Measurements from ENCODE around the gene ITPR3. TPM values are rescaled to one million over a fixed set of nuclear protein-coding genes. Genes with fewer than 3 reads are reported as not detected.
A peak's percentile ranks its signal among the peaks of the same experiment; 100 is the strongest.

The ITPR3 gene
- total RNA-seq, 1 donor from 2014 or later = 21.6 TPM

DNA sequence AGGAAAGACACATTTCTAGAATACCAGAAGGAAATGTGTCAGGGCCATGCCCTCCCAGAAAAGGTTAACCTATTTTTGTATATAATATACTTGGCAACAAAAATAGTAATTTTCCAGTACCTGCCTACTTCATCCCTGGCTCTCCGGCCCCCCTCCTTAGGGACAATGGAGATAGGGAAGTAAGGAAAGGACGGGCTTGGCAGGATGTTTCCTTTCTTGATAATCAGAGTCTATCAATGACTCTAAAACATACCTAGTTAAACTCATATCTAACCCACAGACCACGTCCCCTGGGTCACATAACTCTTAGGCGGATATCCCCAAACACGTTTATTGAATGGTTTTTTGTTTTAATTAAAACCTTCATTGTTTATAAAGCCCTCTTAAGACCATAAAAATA lies 78.6 kb downstream of the ITPR3 start:
- DNase-seq (ENCODE audit: extremely low spot score, unreplicated experiment) = no peak
- peaks cover 14% of the 10 kb centered on the region for H3K36me3 Mint-ChIP-seq (ENCODE audit: unreplicated experiment)
- peaks cover 36% of the 10 kb centered on the region for H3K4me1 Mint-ChIP-seq (ENCODE audit: unreplicated experiment)

DNA sequence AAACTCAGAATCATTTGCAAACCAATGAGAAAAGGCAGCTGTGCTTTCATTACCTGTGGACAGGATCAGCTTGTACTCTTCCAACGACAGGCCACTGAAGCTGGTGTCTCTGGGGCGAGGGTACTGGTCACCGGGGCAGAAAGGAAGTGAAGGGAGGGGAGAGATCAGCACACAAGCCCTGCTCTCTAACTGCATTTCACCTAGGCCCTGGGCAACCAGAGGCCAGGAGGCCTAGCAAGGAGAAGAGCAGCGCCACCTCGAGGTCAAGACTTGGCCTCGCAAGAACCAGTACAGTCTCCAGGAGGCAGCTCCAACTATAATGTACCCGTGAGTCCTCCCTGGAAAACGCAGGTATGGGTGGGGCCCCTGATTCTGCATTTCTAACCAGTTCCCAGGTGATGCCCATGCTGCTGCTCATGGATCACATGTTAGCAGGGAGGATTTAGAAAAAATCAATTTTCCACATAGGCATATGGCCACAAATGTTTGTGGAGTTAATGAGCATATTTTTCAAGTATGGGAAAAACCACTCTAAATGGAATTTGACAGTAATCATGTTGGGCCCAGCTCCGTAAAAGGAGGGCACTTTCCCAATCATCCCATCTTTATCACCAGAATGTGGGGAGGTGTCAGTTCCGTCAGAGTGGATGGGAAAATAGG lies 79.4 kb downstream of the ITPR3 start:
- Mint-ChIP-seq H3K4me3 (ENCODE audit: unreplicated experiment) (no peak overlapping the region), H3K27ac (ENCODE audit: unreplicated experiment) (no peak overlapping the region), H3K27me3 (ENCODE audit: unreplicated experiment) (no peaks in the 10 kb centered on the region), H3K9me3 (ENCODE audit: unreplicated experiment) (no peaks in the 10 kb centered on the region), H3K4me1 (ENCODE audit: unreplicated experiment) (peaks cover 29% of the 10 kb centered on the region), H3K36me3 (ENCODE audit: unreplicated experiment) (peaks cover 14% of the 10 kb centered on the region)
- DNase-seq (ENCODE audit: extremely low spot score, unreplicated experiment) = no peak
- peak; percentile 81 for TF ChIP-seq CTCF (IDR thresholded peaks at IDR 0.05)

More for the DNA sequence above, 78.6 kb downstream of the ITPR3 start:
- TF ChIP-seq CTCF (IDR thresholded peaks at IDR 0.05) = no peak
- no peak overlapping the region for H3K4me3 Mint-ChIP-seq (ENCODE audit: unreplicated experiment)
- no peaks in the 10 kb centered on the region for H3K9me3 Mint-ChIP-seq (ENCODE audit: unreplicated experiment)
- H3K27ac Mint-ChIP-seq (ENCODE audit: unreplicated experiment) = no peak overlapping the region
- H3K27me3 Mint-ChIP-seq (ENCODE audit: unreplicated experiment) = no peaks in the 10 kb centered on the region

DNA sequence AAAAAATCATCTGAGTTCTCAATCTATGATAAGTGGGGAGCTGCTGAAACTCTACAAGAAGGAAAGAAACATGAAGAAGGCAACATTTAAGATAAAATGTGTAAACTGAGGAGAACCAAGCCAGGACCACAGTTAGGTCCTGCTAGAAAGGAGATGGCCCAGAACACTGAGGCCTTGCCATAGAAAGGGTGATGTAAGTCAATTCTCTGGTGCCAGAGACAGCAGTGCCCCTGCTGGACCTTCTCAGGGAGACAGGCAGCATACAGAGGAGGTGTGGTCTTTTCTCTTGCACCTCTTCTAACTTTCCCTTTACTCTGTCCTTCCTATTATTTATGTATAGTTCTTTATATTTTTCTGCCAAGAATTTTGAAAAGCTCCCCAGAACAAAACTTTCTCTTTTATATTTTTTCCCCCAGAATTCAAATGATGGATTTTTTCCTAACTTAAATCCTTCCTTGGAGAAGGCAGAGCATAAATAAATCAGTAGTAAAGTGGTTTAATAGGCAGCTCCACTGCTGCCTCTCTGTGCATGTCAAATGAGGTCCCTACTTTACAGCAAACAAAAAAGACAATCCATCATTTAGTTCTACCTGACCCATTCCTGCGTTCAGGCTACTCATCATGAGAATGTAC lies 81.3 kb downstream of the ITPR3 start:
- no peaks in the 10 kb centered on the region for H3K27me3 Mint-ChIP-seq (ENCODE audit: unreplicated experiment)
- H3K4me3 Mint-ChIP-seq (ENCODE audit: unreplicated experiment) = no peak overlapping the region
- peaks cover 7% of the 10 kb centered on the region for H3K36me3 Mint-ChIP-seq (ENCODE audit: unreplicated experiment)
- TF ChIP-seq CTCF (IDR thresholded peaks at IDR 0.05) = peak; percentile 68
- no peak for DNase-seq (ENCODE audit: extremely low spot score, unreplicated experiment)
- H3K9me3 Mint-ChIP-seq (ENCODE audit: unreplicated experiment) = no peaks in the 10 kb centered on the region
- H3K4me1 Mint-ChIP-seq (ENCODE audit: unreplicated experiment) = peaks cover 13% of the 10 kb centered on the region
- no peak overlapping the region for H3K27ac Mint-ChIP-seq (ENCODE audit: unreplicated experiment)

GRCh38 chr6:33704215-33705066 lies 83.3 kb downstream of the ITPR3 start:
- DNase-seq (ENCODE audit: extremely low spot score, unreplicated experiment) = no peak
- no peaks in the 10 kb centered on the region for H3K9me3 Mint-ChIP-seq (ENCODE audit: unreplicated experiment)
- TF ChIP-seq CTCF (IDR thresholded peaks at IDR 0.05) = no peak
- H3K36me3 Mint-ChIP-seq (ENCODE audit: unreplicated experiment) = peaks cover 13% of the 10 kb centered on the region
- no peaks in the 10 kb centered on the region for H3K27me3 Mint-ChIP-seq (ENCODE audit: unreplicated experiment)
- H3K4me1 Mint-ChIP-seq (ENCODE audit: unreplicated experiment) = peaks cover 14% of the 10 kb centered on the region
- no peak overlapping the region for H3K27ac Mint-ChIP-seq (ENCODE audit: unreplicated experiment)
- no peak overlapping the region for H3K4me3 Mint-ChIP-seq (ENCODE audit: unreplicated experiment)
